Measurements from ENCODE around the gene DNALI1. TPM values are rescaled to one million over a fixed set of nuclear protein-coding genes. Genes with fewer than 3 reads are reported as not detected.

The DNALI1 gene
- total and polyA plus RNA-seq, 8 donors = 8.7 to 61.0 (median 12.3) TPM

GRCh38 chr1:37609994-37610393 is 53.3 kb downstream of the DNALI1 start:
- H3K27ac ChIP-seq = no peak overlapping the region
- DNase-seq (no peak), FAIRE-seq (no peak), ATAC-seq (no peak)
- H3K4me1 ChIP-seq = no peaks in the 10 kb centered on the region
- no peaks in the 10 kb centered on the region for H3K36me3 ChIP-seq
- intact Hi-C loops (cut with DNase I) = no loop called here
- 56 to 63% methylated on average over 2 of the region's 2 CpGs for WGBS, 2 donors
- H3K9me3 ChIP-seq = no peaks in the 10 kb centered on the region
- no peak overlapping the region for H3K4me3 ChIP-seq
- no peak for TF ChIP-seq CTCF (IDR thresholded peaks at IDR 0.05)
- H3K27me3 ChIP-seq = no peaks in the 10 kb centered on the region

- WGBS, 2 donors = 46 to 58% methylated on average over 4 of the region's 4 CpGs
- FAIRE-seq (no peak), DNase-seq (no peak), ATAC-seq (no peak)
- no peak for TF ChIP-seq CTCF (IDR thresholded peaks at IDR 0.05)
- intact Hi-C loops (cut with DNase I) = no loop called here
- no peaks in the 10 kb centered on the region for H3K27me3 ChIP-seq
- H3K36me3 ChIP-seq = no peaks in the 10 kb centered on the region
- no peak overlapping the region for H3K27ac ChIP-seq
- H3K4me3 ChIP-seq = no peak overlapping the region
- H3K9me3 ChIP-seq = no peaks in the 10 kb centered on the region
- H3K4me1 ChIP-seq = no peaks in the 10 kb centered on the region
These were observed 55.4 kb downstream of the DNALI1 start for GRCh38 chr1:37612186-37612585.

- H3K27me3 ChIP-seq = no peaks in the 10 kb centered on the region
- intact Hi-C loops (cut with DNase I) = no loop called here
- no peaks in the 10 kb centered on the region for H3K36me3 ChIP-seq
- ATAC-seq (no peak), DNase-seq (no peak), FAIRE-seq (no peak)
- H3K4me1 ChIP-seq = no peaks in the 10 kb centered on the region
- no peak overlapping the region for H3K27ac ChIP-seq
- H3K4me3 ChIP-seq = no peak overlapping the region
- 59 to 66% methylated on average over 5 of the region's 5 CpGs for WGBS, 2 donors
- TF ChIP-seq CTCF (IDR thresholded peaks at IDR 0.05) = no peak
- no peaks in the 10 kb centered on the region for H3K9me3 ChIP-seq
These were observed 57.4 kb downstream of the DNALI1 start for GRCh38 chr1:37614105-37614504.

GRCh38 chr1:37616330-37616729 is 59.6 kb downstream of the DNALI1 start:
- no peak for ATAC-seq
- 45 to 59% methylated on average over 14 of the region's 14 CpGs for WGBS, 2 donors
- Histone ChIP-seq H3K27ac (no peak overlapping the region), H3K9me3 (no peaks in the 10 kb centered on the region), H3K4me1 (no peaks in the 10 kb centered on the region), H3K4me3 (no peak overlapping the region), H3K36me3 (no peaks in the 10 kb centered on the region), H3K27me3 (no peaks in the 10 kb centered on the region)
- intact Hi-C loops (cut with DNase I) = no loop called here
- no peak for TF ChIP-seq CTCF (IDR thresholded peaks at IDR 0.05)
- FAIRE-seq = no peak
- no peak for DNase-seq

Other genes with a start within 250 kb of the DNALI1 start
- gene ZC3H12A, start 82.4 kb upstream of the DNALI1 start, total RNA-seq = 10 to 100 TPM in 2 of 6 donors, 1 to 10 TPM in 4; 4.1 to 10.5 (median 9.3) TPM
- 10 to 100 TPM; 11.4 to 13.1 TPM for gene ZC3H12A, start 82.4 kb upstream of the DNALI1 start, polyA plus RNA-seq
- 10 to 100 TPM; 26.1 to 39.7 (median 27.6) TPM for gene MEAF6, start 42.2 kb upstream of the DNALI1 start, total RNA-seq
- gene MEAF6, start 42.2 kb upstream of the DNALI1 start, polyA plus RNA-seq = 10 to 100 TPM; 32.7 to 59.8 TPM
- gene SNIP1, start 2.6 kb upstream of the DNALI1 start, total RNA-seq = 1 to 10 TPM; 6.5 to 7.8 (median 7.0) TPM
- 1 to 10 TPM; 2.7 to 5.9 TPM for gene SNIP1, start 2.6 kb upstream of the DNALI1 start, polyA plus RNA-seq
- 10 to 100 TPM in 5 of 6 donors, 1 to 10 TPM in 1; 9.8 to 20.1 (median 17.1) TPM for gene GNL2, start 39.0 kb downstream of the DNALI1 start, total RNA-seq
- gene GNL2, start 39.0 kb downstream of the DNALI1 start, polyA plus RNA-seq = 10 to 100 TPM; 50.6 to 69.1 TPM
- under 1 TPM in 3 of 6 donors, not detected in 3; 0.09 to 0.46 (median 0.13) TPM for gene RSPO1, start 78.0 kb downstream of the DNALI1 start, total RNA-seq
- under 1 TPM; 0.11 to 0.26 TPM for gene RSPO1, start 78.0 kb downstream of the DNALI1 start, polyA plus RNA-seq
- gene CDCA8, start 135.6 kb downstream of the DNALI1 start, total RNA-seq = under 1 TPM; 0.19 to 0.79 (median 0.44) TPM
- gene CDCA8, start 135.6 kb downstream of the DNALI1 start, polyA plus RNA-seq = under 1 TPM; 0.28 to 0.57 TPM
- 1 to 10 TPM; 1.7 to 3.8 (median 1.9) TPM for gene EPHA10, start 208.2 kb downstream of the DNALI1 start, total RNA-seq
- 1 to 10 TPM; 2.2 to 2.7 TPM for gene EPHA10, start 208.2 kb downstream of the DNALI1 start, polyA plus RNA-seq
- 1 to 10 TPM; 4.4 to 8.2 (median 6.7) TPM for gene MANEAL, start 236.9 kb downstream of the DNALI1 start, total RNA-seq
- 10 to 100 TPM in 1 of 2 donors, 1 to 10 TPM in 1; 4.3 to 10.3 TPM for gene MANEAL, start 236.9 kb downstream of the DNALI1 start, polyA plus RNA-seq

All from pancreas (tissue), 10 donors.